GM06990 (cell line): ENCODE measurements around the gene TYSND1.

Experiments used
- DNase-seq: peaks from one replicate; pipeline ENCODE4 v3.0.0-alpha.2; 2011; ENCODE audit not compliant: insufficient read length; ENCODE audit errors: extremely low read depth
- H3K27me3 ChIP-seq: replicated peaks from 2 replicates; pipeline ENCODE4 v1.6.0; 2011; ENCODE audit warnings: low read length; ENCODE audit not compliant: control insufficient read depth, insufficient read depth
- H3K36me3 ChIP-seq: 2 replicates; pipeline ENCODE4 v1.5.1; 2011; ENCODE audit warnings: low read length; ENCODE audit not compliant: control insufficient read depth, insufficient read depth
- H3K4me3 ChIP-seq: replicated peaks from 2 replicates; pipeline ENCODE4 v1.5.1; 2011; ENCODE audit warnings: low read depth, mild to moderate bottlenecking, control low read depth, low read length
- TF ChIP-seq, protein P1 (sequence below): IDR thresholded peaks from 2 replicates; pipeline ENCODE4 v1.5.1; 2011; ENCODE audit warnings: low read length, control low read depth, mild to moderate bottlenecking, inconsistent platforms; ENCODE audit not compliant: insufficient read depth, poor library complexity, severe bottlenecking

Gene TYSND1, protein sequence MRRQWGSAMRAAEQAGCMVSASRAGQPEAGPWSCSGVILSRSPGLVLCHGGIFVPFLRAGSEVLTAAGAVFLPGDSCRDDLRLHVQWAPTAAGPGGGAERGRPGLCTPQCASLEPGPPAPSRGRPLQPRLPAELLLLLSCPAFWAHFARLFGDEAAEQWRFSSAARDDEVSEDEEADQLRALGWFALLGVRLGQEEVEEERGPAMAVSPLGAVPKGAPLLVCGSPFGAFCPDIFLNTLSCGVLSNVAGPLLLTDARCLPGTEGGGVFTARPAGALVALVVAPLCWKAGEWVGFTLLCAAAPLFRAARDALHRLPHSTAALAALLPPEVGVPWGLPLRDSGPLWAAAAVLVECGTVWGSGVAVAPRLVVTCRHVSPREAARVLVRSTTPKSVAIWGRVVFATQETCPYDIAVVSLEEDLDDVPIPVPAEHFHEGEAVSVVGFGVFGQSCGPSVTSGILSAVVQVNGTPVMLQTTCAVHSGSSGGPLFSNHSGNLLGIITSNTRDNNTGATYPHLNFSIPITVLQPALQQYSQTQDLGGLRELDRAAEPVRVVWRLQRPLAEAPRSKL

DNA sequence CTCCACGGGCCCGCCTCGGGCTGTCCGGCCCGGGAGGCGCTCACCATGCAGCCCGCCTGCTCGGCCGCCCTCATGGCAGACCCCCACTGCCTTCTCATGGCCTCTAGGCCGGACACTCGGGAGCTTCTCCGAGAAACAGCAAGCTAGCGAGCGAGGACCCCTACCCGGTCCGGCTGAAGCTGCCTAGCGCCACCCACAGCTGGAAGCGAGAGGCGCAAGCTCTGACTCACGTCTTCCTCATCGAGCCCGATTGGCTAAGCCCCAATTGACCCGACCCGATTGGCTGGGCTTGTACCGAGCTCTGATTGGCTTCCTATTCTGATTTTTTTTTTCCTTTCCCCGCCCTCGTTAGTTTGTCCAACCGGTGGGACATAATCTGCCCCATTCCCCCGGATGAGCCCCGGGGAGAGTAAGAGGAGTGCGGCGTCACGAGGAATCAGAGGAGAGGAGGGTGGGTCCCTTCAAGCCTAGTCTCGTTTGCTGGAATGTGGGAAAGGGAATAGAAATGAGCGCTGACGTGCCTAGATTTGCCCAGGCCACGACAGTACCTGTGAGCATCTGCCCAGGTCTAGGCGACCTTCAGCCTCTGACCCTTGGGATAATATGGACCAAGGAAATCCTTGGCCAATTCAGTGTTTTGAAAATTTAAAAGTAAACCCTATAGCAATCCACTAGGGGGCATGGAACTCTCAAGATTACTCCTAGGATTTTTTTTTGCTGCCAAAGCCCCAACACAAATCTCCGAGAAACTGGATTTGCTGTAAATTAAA is at the start of gene TYSND1:
Gene TYSND1 (minus strand): TSS at position 212 of the 770 bp plus-strand sequence. CDS start 114 bp downstream, at position 98.
- Histone ChIP-seq H3K4me3 (peak within 1 kb of the TSS; percentile 85), H3K36me3 (peaks cover 3% of the 10 kb centered on the region), H3K27me3 (no peaks in the 10 kb centered on the region)
- TF ChIP-seq, protein P1, sequence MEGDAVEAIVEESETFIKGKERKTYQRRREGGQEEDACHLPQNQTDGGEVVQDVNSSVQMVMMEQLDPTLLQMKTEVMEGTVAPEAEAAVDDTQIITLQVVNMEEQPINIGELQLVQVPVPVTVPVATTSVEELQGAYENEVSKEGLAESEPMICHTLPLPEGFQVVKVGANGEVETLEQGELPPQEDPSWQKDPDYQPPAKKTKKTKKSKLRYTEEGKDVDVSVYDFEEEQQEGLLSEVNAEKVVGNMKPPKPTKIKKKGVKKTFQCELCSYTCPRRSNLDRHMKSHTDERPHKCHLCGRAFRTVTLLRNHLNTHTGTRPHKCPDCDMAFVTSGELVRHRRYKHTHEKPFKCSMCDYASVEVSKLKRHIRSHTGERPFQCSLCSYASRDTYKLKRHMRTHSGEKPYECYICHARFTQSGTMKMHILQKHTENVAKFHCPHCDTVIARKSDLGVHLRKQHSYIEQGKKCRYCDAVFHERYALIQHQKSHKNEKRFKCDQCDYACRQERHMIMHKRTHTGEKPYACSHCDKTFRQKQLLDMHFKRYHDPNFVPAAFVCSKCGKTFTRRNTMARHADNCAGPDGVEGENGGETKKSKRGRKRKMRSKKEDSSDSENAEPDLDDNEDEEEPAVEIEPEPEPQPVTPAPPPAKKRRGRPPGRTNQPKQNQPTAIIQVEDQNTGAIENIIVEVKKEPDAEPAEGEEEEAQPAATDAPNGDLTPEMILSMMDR: peak; percentile 86
- DNase-seq: peak; percentile 88

DNA sequence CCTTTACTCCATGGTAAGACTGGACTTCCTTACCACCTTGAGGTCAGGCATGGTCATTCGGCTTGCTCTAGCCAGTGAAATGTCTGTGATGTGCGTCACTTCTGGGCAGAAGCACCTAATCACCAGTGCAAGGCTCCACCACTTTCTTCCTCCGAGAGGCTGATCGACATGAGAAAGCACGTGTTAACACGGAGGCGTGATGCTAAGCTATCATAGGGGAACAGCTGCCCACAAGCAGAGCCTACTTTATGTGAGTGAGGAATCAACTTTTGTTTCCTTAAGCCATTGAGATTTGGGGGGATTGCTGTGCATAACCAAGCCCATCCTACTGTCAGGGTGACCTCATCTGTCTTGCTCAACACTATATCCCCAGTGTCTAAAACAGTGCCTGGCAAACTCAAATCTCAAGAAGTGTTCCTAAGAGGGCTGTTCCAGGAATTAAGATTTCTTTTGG is 46.9 kb upstream of the TYSND1 start:
- DNase-seq: no peak
- TF ChIP-seq, protein P1: no peak

DNA sequence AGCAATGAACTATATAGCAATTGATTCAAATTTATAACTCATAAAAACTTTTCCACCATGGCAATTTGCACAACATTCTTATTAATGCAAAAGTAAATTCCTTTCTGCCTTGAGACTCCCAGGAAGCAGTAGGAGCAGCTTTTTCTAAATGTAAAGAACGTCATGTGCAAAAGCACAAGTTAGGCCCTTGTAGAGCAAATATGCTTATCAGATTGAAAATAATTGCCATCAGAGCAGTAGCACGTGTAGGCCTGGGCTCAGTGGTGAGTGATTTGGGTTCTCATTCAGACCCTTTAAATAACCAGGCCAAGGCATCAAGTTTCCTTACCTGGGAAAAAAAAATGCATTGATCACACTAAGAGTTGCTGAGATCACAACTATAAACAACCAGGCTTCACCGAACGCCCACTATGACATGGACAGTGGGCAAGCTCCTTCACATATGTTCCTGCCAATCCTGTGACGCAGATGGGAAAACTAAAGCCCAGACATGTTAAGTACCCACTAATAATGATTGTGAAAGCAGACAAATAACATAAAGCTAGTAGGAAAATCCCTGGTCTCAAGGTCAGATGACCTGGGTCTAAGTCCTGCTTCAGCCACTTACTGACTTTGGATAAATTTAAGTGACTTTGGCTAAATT is 45.9 kb upstream of the TYSND1 start:
- DNase-seq: no peak
- TF ChIP-seq, protein P1: no peak
- peaks cover under 1% of the 10 kb centered on the region for H3K36me3 ChIP-seq

More for the DNA sequence above, 46.9 kb upstream of the TYSND1 start:
- Histone ChIP-seq H3K27me3 (no peaks in the 10 kb centered on the region), H3K36me3 (peaks cover 1% of the 10 kb centered on the region), H3K4me3 (no peak overlapping the region)

DNA sequence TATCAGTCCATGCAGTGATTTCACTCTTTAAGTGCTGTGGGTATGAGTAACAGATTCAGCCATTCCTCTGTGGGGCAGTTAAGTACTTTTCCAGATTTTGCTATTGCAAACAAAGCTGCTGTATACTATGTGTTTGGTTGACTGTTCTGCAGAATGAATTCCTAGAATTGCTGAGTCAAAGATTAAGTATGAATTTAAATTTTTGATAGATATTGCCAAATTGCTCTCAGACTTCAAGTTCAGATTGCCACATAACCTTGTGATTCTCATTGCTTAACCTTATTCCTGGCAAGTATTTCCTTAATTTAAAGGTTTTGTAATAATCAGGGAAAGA is 45.4 kb upstream of the TYSND1 start:
- TF ChIP-seq, protein P1: no peak
- Histone ChIP-seq H3K27me3 (no peaks in the 10 kb centered on the region), H3K4me3 (no peak overlapping the region), H3K36me3 (no peaks in the 10 kb centered on the region)
- no peak for DNase-seq

More for the DNA sequence above, 45.9 kb upstream of the TYSND1 start:
- Histone ChIP-seq H3K27me3 (no peaks in the 10 kb centered on the region), H3K4me3 (no peak overlapping the region)

DNA sequence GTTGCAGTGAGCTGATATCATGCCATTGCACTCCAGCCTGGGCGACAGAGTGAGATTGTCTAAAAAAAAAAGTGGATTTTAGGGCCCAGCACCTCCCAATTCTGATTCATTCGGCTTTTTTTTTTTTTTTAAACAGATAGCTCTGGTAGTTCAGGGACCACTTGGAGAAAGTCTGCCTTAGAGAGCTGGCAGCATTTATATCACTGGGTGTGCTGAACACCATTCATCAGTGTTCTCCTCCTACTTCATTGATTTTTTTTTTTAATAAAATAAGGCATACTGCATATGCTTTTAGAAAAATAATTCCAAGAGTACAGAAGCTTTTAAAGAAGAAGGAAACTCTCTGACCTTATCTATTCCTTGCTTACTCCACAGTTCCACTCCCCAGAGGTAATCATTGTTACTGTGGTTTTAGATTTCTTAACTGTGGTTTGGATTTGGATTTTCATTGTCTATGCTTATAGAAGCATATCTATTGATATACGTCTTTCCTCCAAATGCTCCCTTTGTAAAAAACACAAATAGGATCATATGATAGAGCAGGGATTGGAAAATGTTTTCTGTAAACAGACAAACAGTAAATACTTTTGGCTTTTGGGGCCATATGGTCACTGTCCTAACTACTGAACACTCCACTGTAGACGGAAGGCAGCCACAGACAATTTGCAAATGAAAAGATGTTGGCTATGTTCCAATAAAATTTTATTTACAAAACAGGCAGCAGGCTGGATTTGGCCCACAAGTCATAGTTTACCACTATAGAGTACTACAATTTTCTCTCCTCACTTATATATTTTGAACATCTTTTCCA is 44.9 kb upstream of the TYSND1 start:
- no peak overlapping the region for H3K4me3 ChIP-seq
- no peaks in the 10 kb centered on the region for H3K27me3 ChIP-seq
- no peaks in the 10 kb centered on the region for H3K36me3 ChIP-seq
- TF ChIP-seq, protein P1: no peak
- no peak for DNase-seq
